Measurements from ENCODE around the gene SETX. TPM values are rescaled to one million over a fixed set of nuclear protein-coding genes. Genes with fewer than 3 reads are reported as not detected.

Gene SETX
- total and polyA plus RNA-seq, 10 of the 15 experiments (the other 5 are each of a cell fraction or from before 2014, with no cell fraction given), result 15.8 to 75.7 (median 37.0) TPM

DNA sequence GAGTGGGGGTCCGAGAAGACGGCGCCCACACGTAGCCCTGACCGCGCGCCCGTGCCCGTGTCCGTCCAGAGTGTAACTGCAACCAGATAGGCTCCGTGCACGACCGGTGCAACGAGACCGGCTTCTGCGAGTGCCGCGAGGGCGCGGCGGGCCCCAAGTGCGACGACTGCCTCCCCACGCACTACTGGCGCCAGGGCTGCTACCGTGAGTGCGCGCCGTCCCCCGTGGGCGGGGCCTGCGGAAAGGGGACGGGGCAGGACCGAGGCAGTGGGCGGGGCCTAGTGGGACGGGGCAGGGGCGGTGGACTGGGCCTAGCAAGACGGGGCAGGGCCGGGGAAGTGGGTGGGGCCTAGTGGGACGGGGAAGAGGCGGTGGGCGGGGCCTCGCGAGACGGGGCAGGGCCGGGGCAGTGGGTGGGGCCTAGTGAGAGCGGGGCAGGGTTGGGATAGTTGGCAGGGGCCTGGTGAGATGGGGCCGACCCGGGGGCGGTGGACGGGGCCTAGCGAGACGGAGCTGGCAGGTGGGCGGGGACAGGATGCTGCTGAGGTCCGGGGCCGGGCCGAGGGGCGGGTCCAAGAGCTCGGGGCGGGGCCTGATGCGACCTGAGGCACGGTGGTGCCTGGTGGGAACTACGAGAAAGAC is 113.8 kb downstream of the SETX start:
- TF ChIP-seq, protein P1, sequence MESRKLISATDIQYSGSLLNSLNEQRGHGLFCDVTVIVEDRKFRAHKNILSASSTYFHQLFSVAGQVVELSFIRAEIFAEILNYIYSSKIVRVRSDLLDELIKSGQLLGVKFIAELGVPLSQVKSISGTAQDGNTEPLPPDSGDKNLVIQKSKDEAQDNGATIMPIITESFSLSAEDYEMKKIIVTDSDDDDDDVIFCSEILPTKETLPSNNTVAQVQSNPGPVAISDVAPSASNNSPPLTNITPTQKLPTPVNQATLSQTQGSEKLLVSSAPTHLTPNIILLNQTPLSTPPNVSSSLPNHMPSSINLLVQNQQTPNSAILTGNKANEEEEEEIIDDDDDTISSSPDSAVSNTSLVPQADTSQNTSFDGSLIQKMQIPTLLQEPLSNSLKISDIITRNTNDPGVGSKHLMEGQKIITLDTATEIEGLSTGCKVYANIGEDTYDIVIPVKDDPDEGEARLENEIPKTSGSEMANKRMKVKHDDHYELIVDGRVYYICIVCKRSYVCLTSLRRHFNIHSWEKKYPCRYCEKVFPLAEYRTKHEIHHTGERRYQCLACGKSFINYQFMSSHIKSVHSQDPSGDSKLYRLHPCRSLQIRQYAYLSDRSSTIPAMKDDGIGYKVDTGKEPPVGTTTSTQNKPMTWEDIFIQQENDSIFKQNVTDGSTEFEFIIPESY (IDR thresholded peaks at IDR 0.05), result no peak
- TF ChIP-seq ZNF622 (IDR thresholded peaks at IDR 0.05) (no peak), GATAD2B (conservative IDR thresholded peaks at IDR 0.05; ENCODE audit: low read depth) (0 out of 2 replicates have a peak, but pooled peaks have one; percentile 44), HDGF (IDR thresholded peaks at IDR 0.05) (peak; percentile 74; the same call in 1 of the 2 replicates), EGR1 (IDR thresholded peaks at IDR 0.05; ENCODE audit: borderline replicate concordance in 1 of 2, low read depth in 2 of 2, low read length in 2 of 2) (peak in 1 of 2 experiments; percentile 78; a peak in 2 of 3 replicates), POLR2A (IDR thresholded peaks at IDR 0.05; ENCODE audit: low read depth, low read length) (peak; percentile 55), BHLHE40 (IDR thresholded peaks at IDR 0.05; ENCODE audit: borderline replicate concordance in 1 of 2, low read depth in 2 of 2, low read length in 1 of 2) (peak in 1 of 2 experiments; percentile 56; a peak in 2 of 4 replicates), DPF2 (IDR thresholded peaks at IDR 0.05) (0 out of 2 replicates have a peak, but pooled peaks have one; percentile 14), MEF2B (IDR thresholded peaks at IDR 0.05; ENCODE audit: partially characterized antibody, poor library complexity, severe bottlenecking) (no peak), CEBPB (IDR thresholded peaks at IDR 0.05; ENCODE audit: borderline replicate concordance in 1 of 2, low read depth in 2 of 2, low read length in 2 of 2) (no peak), NFXL1 (IDR thresholded peaks at IDR 0.05; ENCODE audit: borderline replicate concordance) (no peak)
- intact Hi-C loops (cut with micrococcal nuclease; ENCODE audit: unreplicated experiment) (no loop called here), in situ Hi-C loops (cut with MboI) (loop anchor here (25.0 kb wide), 1 partner anchor 654 kb away; no protein-coding TSS in a partner anchor)
- H3K4me1 ChIP-seq (ENCODE audit: control insufficient read depth, insufficient read depth, low read length), result peaks cover 3% of the 10 kb centered on the region
- DNase-seq (ENCODE audit: low read depth, low spot score) (peak; percentile 66), FAIRE-seq (peak; percentile 88), ATAC-seq (peak; percentile 93)
- H3K9ac ChIP-seq (ENCODE audit: control insufficient read depth, insufficient read depth, low read length), result no peak overlapping the region
- peaks cover 0 to 6% of the 10 kb centered on the region in 2 experiments; a peak in 1 of 4 replicates for H3K27me3 ChIP-seq (replicated peaks in 1 of 2; ENCODE audit: control insufficient read depth in 2 of 2, insufficient read depth in 2 of 2, low read length in 1 of 2)
- WGBS (ENCODE audit: insufficient coverage, insufficient replicate concordance, low lambda C conversion rate, missing lambda C conversion rate), result 3% methylated on average over 38 of the region's 63 CpGs
- no peak overlapping the region for H3K27ac ChIP-seq (ENCODE audit: control insufficient read depth, insufficient read depth)
- peak overlapping the region; percentile 84 for H2AFZ ChIP-seq (ENCODE audit: control insufficient read depth, low read depth, low read length)
- ChIA-PET SMC1A (ENCODE audit: uncharacterized antibody, unreplicated experiment) (interaction anchor here (0.5 to 0.9 kb wide), 2 partner anchors 148 to 482 kb away, joined by 3 read pairs; no protein-coding TSS in a partner anchor), CTCF (interaction anchor here (0.7 to 8.3 kb wide), 8 partner anchors 10 to 484 kb away, joined by 3 to 155 read pairs (median 4); no protein-coding TSS in a partner anchor), POLR2A (no interaction called here), RAD21 (ENCODE audit: unreplicated experiment) (interaction anchor here (0.8 to 1.3 kb wide), 8 partner anchors 12 to 482 kb away, joined by 3 to 7 read pairs (median 3); partner anchors contain the start of genes MED27 and SETX)
- no peaks in the 10 kb centered on the region for H3K9me3 ChIP-seq (replicated peaks; ENCODE audit: control insufficient read depth, insufficient read depth, low read length)
- H3K4me3 ChIP-seq, result peak overlapping the region; percentile 69; the same call in 1 of the 2 replicates
- H4K20me1 ChIP-seq (ENCODE audit: control insufficient read depth, insufficient read depth), result no peaks in the 10 kb centered on the region
- peak overlapping the region; percentile 97 for H3K4me2 ChIP-seq (ENCODE audit: control insufficient read depth, insufficient read depth)
- no TSS peak for BruUV-seq (replicated peaks)
- no peaks in the 10 kb centered on the region for H3K79me2 ChIP-seq (ENCODE audit: control insufficient read depth, insufficient read depth, low read length)
- H3K36me3 ChIP-seq (ENCODE audit: control insufficient read depth in 2 of 2, insufficient read depth in 2 of 2, low read length in 1 of 2), result no peaks in the 10 kb centered on the region

Measured in GM12878 (cell line).